SK-N-SH (cell line): ENCODE data around the gene ZNF724. TPM values are rescaled to one million over a fixed set of nuclear protein-coding genes. Genes with fewer than 3 reads are reported as not detected.

Source experiments
- CTCF ChIA-PET: fragments of 300-600, 350-600 bp; formaldehyde crosslinking; extraction: SDS; loops from one replicate; lab custom pipeline; 2021; lab: Yijun Ruan, JAX
- POLR2A ChIA-PET: fragments of 350-600 bp; sonication (Branson Sonifier 250); formaldehyde crosslinking; extraction: SDS; loops from one replicate; lab custom pipeline; 2020; ENCODE audit warnings: antibody characterized with exemption, inconsistent platforms; lab: Yijun Ruan, JAX
- DNase-seq: peaks from one replicate; pipeline ENCODE4 v3.0.0; 2012
- H2AFZ ChIP-seq: fragments of 200-600 bp; sonication (generic); 2 replicates; pipeline ENCODE4 v1.8.1; 2016; ENCODE audit warnings: antibody characterized with exemption, mild to moderate bottlenecking, low read depth
- H3F3A ChIP-seq: fragments of 200-600 bp; sonication (generic); replicated peaks from 2 replicates; pipeline ENCODE3; 2016; ENCODE audit warnings: antibody characterized with exemption, mild to moderate bottlenecking; ENCODE audit not compliant: insufficient read depth
- H3K27ac ChIP-seq, 2 experiments: fragments of 200-500 bp in 1 of 2; fragments of 200-600 bp in 1 of 2; sonication (Bioruptor generic) in 1 of 2; sonication (generic), shearing (Covaris generic) in 1 of 2; 2 replicates each; pipeline versions ENCODE4 v1.5.1 to v1.6.1; 2014 to 2016; ENCODE audit warnings: low read depth in 2 of 2, inconsistent platforms in 1 of 2, low read length in 1 of 2, mild to moderate bottlenecking in 1 of 2, mixed read lengths in 1 of 2
- H3K27me3 ChIP-seq: fragments of 200-600 bp; sonication (generic), shearing (Covaris generic); 2 replicates; pipeline ENCODE4 v1.6.1; 2016; ENCODE audit warnings: mixed run types; ENCODE audit not compliant: insufficient read depth
- H3K36me3 ChIP-seq, 2 experiments: fragments of 200-500 bp in 1 of 2; fragments of 200-600 bp in 1 of 2; sonication (Bioruptor generic) in 1 of 2; sonication (generic) in 1 of 2; replicated peaks in 1 of 2; 2 replicates each; pipeline versions ENCODE3 to v1.5.1; 2014 to 2016; ENCODE audit warnings: low read length in 1 of 2, mild to moderate bottlenecking in 1 of 2; ENCODE audit not compliant: insufficient read depth in 2 of 2, control insufficient read depth in 1 of 2
- H3K4me1 ChIP-seq, 2 experiments: fragments of 200-500 bp in 1 of 2; fragments of 200-600 bp in 1 of 2; sonication (Bioruptor generic) in 1 of 2; sonication (generic), shearing (Covaris generic) in 1 of 2; 2 replicates each; pipeline versions ENCODE4 v1.5.1 to v1.6.1; 2014 to 2016; ENCODE audit warnings: low read depth in 1 of 2, low read length in 1 of 2, mixed run types in 1 of 2; ENCODE audit not compliant: insufficient read depth in 2 of 2, control insufficient read depth in 1 of 2
- H3K4me2 ChIP-seq: fragments of 200-600 bp; sonication (generic), shearing (Covaris generic); 2 replicates; pipeline ENCODE4 v1.6.1; 2017; ENCODE audit warnings: mixed run types
- H3K4me3 ChIP-seq, 2 experiments: fragments of 200-500 bp in 1 of 2; fragments of 200-600 bp in 1 of 2; sonication (Bioruptor generic) in 1 of 2; sonication (generic), shearing (Covaris generic) in 1 of 2; 2 replicates each; pipeline versions ENCODE4 v1.5.1 to v1.8.1; 2014 to 2016; ENCODE audit warnings: low read depth in 2 of 2, inconsistent platforms in 1 of 2, low read length in 1 of 2, mild to moderate bottlenecking in 1 of 2, mixed read lengths in 1 of 2, moderate library complexity in 1 of 2
- H3K79me2 ChIP-seq: fragments of 200-600 bp; sonication (generic); 2 replicates; pipeline ENCODE4 v1.8.1; 2017; ENCODE audit warnings: mild to moderate bottlenecking; ENCODE audit not compliant: insufficient read depth
- H3K9ac ChIP-seq: fragments of 200-600 bp; sonication (generic); 2 replicates; pipeline ENCODE4 v1.6.1; 2017; ENCODE audit warnings: mixed run types
- H3K9me2 ChIP-seq: fragments of 200-600 bp; sonication (generic); 2 replicates; pipeline ENCODE4 v1.6.1; 2017; ENCODE audit warnings: mixed run types
- H3K9me3 ChIP-seq: fragments of 200-600 bp; sonication (generic); 2 replicates; pipeline ENCODE4 v1.6.1; 2017; ENCODE audit warnings: mixed run types, mild to moderate bottlenecking, moderate library complexity
- H4K20me1 ChIP-seq: fragments of 200-600 bp; sonication (generic); 2 replicates; pipeline ENCODE4 v1.6.1; 2017; ENCODE audit warnings: mild to moderate bottlenecking, mixed run types; ENCODE audit not compliant: insufficient read depth
- CHD2 ChIP-seq: fragments of 150-350 bp; IDR thresholded peaks from 2 replicates; pipeline ENCODE4 v1.6.1; 2018; ENCODE audit warnings: low read length; ENCODE audit not compliant: partially characterized antibody
- CTCF ChIP-seq: fragments of 200-600 bp; sonication (generic); IDR thresholded peaks from 2 replicates; pipeline ENCODE4 v1.6.1; 2017; ENCODE audit warnings: antibody characterized with exemption, mild to moderate bottlenecking, moderate library complexity
- ELF1 ChIP-seq: IDR thresholded peaks from 2 replicates; pipeline ENCODE4 v1.4.0; 2012
- EZH2phosphoT487 ChIP-seq: fragments of 200-600 bp; sonication (generic); IDR thresholded peaks from 2 replicates; pipeline ENCODE4 v1.6.1; 2017; ENCODE audit warnings: low read depth, mixed run types, mild to moderate bottlenecking, antibody characterized with exemption, moderate library complexity, borderline replicate concordance
- FOXJ3 ChIP-seq: sonication (generic); formaldehyde crosslinking; IDR thresholded peaks from 2 replicates; pipeline ENCODE4 v1.5.1; 2020; ENCODE audit warnings: mild to moderate bottlenecking, missing genetic modification reagents
- FOXM1 ChIP-seq: IDR thresholded peaks from 2 replicates; pipeline ENCODE4 v1.4.0; 2012; ENCODE audit warnings: low read depth, mild to moderate bottlenecking
- GATA2 ChIP-seq: sonication (generic); formaldehyde crosslinking; IDR thresholded peaks from 2 replicates; pipeline ENCODE4 v1.5.0; 2020; ENCODE audit warnings: mild to moderate bottlenecking, missing genetic modification reagents
- IRF3 ChIP-seq: fragments of 150-350 bp; IDR thresholded peaks from 2 replicates; pipeline ENCODE4 v1.6.1; 2016; ENCODE audit warnings: mild to moderate bottlenecking, low read depth, low read length
- JUND ChIP-seq: IDR thresholded peaks from 2 replicates; pipeline ENCODE4 v1.4.0; 2012
- MEF2A ChIP-seq: IDR thresholded peaks from 2 replicates; pipeline ENCODE4 v1.4.0; 2012; ENCODE audit warnings: low read depth, borderline replicate concordance
- MXI1 ChIP-seq: IDR thresholded peaks from 2 replicates; pipeline ENCODE4 v1.6.1; 2012; ENCODE audit warnings: mild to moderate bottlenecking, low read depth, low read length, improper control_type of control experiment
- NRF1 ChIP-seq: IDR thresholded peaks from 2 replicates; pipeline ENCODE4 v1.6.1; 2012; ENCODE audit warnings: low read depth, mild to moderate bottlenecking, low read length
- RAD21 ChIP-seq: IDR thresholded peaks from 2 replicates; pipeline ENCODE4 v1.6.1; 2012; ENCODE audit warnings: mild to moderate bottlenecking, low read length
- RCOR1 ChIP-seq: fragments of 150-350 bp; IDR thresholded peaks from 2 replicates; pipeline ENCODE4 v1.6.1; 2017; ENCODE audit warnings: antibody characterized with exemption, low read length
- RXRA ChIP-seq: IDR thresholded peaks from 2 replicates; pipeline ENCODE4 v1.4.0; 2012; ENCODE audit warnings: low read depth, mild to moderate bottlenecking, borderline replicate concordance
- SMC3 ChIP-seq: IDR thresholded peaks from 2 replicates; pipeline ENCODE4 v1.6.1; 2012; ENCODE audit warnings: low read depth, low read length, improper control_type of control experiment
- TAF1 ChIP-seq: IDR thresholded peaks from 2 replicates; pipeline ENCODE4 v1.6.1; 2012; ENCODE audit warnings: low read depth, mild to moderate bottlenecking, low read length, moderate library complexity, borderline replicate concordance
- TCF12 ChIP-seq: IDR thresholded peaks from 2 replicates; pipeline ENCODE4 v1.4.0; 2012
- WGBS: methylation state at CpG from one replicate; pipeline ENCODE4 v1.1.6; 2017; ENCODE audit warnings: low lambda C conversion rate; 5-methylcytosine and 5-hydroxymethylcytosine counted together
- polyA plus RNA-seq, 3 experiments: library from polyadenylated mRNA; depleted of rRNA; stranded (reverse); fragments of >200 nt; gene quantifications; 2 replicates each; pipeline ENCODE4 v1.2.3, GENCODE V29; 2012
- TF ChIP-seq, protein P1 (sequence below): fragments of 150-350 bp; IDR thresholded peaks from 2 replicates; pipeline ENCODE4 v1.6.1; 2017; ENCODE audit warnings: antibody characterized with exemption, low read length, low read depth, borderline replicate concordance

The ZNF724 gene
- polyA plus RNA-seq, 1 of the 3 experiments (the other 2 are of a cell fraction) = 0.56 TPM

GRCh38 chr19:23287620-23288019, 37.4 kb upstream of the ZNF724 start:
- POLR2A ChIA-PET = no interaction called here
- CTCF ChIA-PET = no interaction called here
- TF ChIP-seq ELF1 (no peak), RXRA (no peak), RAD21 (no peak), NRF1 (no peak)
- TF ChIP-seq, protein P1, sequence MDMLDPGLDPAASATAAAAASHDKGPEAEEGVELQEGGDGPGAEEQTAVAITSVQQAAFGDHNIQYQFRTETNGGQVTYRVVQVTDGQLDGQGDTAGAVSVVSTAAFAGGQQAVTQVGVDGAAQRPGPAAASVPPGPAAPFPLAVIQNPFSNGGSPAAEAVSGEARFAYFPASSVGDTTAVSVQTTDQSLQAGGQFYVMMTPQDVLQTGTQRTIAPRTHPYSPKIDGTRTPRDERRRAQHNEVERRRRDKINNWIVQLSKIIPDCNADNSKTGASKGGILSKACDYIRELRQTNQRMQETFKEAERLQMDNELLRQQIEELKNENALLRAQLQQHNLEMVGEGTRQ = no peak
- H3K9me3 ChIP-seq = no peaks in the 10 kb centered on the region
- no peak overlapping the region for H3K4me2 ChIP-seq
- DNase-seq = no peak
- no peak overlapping the region for H3K27ac ChIP-seq
- H2AFZ ChIP-seq = no peak overlapping the region
- no peak overlapping the region for H3K9ac ChIP-seq
- no peak overlapping the region for H3K4me3 ChIP-seq
- no peaks in the 10 kb centered on the region for H4K20me1 ChIP-seq
- 11% methylated on average over 3 of the region's 3 CpGs for WGBS
- H3F3A ChIP-seq = no peaks in the 10 kb centered on the region
- no peaks in the 10 kb centered on the region for H3K36me3 ChIP-seq
- no peaks in the 10 kb centered on the region for H3K27me3 ChIP-seq
- no peaks in the 10 kb centered on the region for H3K4me1 ChIP-seq
- no peaks in the 10 kb centered on the region for H3K9me2 ChIP-seq
- H3K79me2 ChIP-seq = no peaks in the 10 kb centered on the region

GRCh38 chr19:23286477-23286876, 36.3 kb upstream of the ZNF724 start:
- Histone ChIP-seq H3K4me1 (no peaks in the 10 kb centered on the region), H3K4me2 (no peak overlapping the region), H3K27me3 (no peaks in the 10 kb centered on the region), H3K79me2 (no peaks in the 10 kb centered on the region), H3K9me2 (no peaks in the 10 kb centered on the region), H2AFZ (no peak overlapping the region), H3K36me3 (no peaks in the 10 kb centered on the region), H3K9me3 (no peaks in the 10 kb centered on the region), H3K27ac (no peak overlapping the region), H3K4me3 (no peak overlapping the region), H3F3A (no peaks in the 10 kb centered on the region), H4K20me1 (no peaks in the 10 kb centered on the region), H3K9ac (no peak overlapping the region)
- WGBS = 1% methylated on average over 2 of the region's 2 CpGs
- ChIA-PET CTCF (no interaction called here), POLR2A (no interaction called here)
- no peak for TF ChIP-seq MEF2A
- TF ChIP-seq NRF1 = no peak
- TF ChIP-seq CTCF = peak; percentile 40; the same call in 1 of the 2 replicates
- TF ChIP-seq CHD2 = no peak
- DNase-seq = peak; percentile 26

DNA sequence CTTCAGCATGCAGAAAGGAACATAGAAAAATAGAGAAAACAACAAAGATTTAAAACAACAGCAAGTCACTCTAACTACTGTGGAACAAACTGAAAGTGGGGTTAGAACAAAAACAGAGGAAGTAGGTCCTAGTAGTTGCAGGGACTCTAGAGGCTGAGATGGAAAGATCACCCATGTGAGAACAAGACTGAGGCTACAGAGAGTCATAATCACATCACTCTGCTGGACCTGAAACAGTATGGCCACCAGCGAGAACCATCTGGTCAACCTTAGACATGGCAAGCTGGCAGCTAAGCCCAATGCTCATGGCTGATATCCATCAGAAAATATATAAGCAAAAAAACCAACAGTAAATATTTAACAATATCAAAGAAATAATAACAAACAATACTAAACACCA, 35.8 kb upstream of the ZNF724 start:
- Histone ChIP-seq H3K79me2 (no peaks in the 10 kb centered on the region), H3K9me3 (no peaks in the 10 kb centered on the region), H3K9me2 (no peaks in the 10 kb centered on the region), H3K4me1 (no peaks in the 10 kb centered on the region), H3K4me3 (no peak overlapping the region), H2AFZ (no peak overlapping the region), H3K4me2 (no peak overlapping the region), H3K27me3 (no peaks in the 10 kb centered on the region), H4K20me1 (no peaks in the 10 kb centered on the region), H3K27ac (no peak overlapping the region), H3K9ac (no peak overlapping the region), H3K36me3 (no peaks in the 10 kb centered on the region), H3F3A (no peaks in the 10 kb centered on the region)
- TF ChIP-seq MXI1 (no peak), JUND (no peak), NRF1 (no peak), TCF12 (no peak), EZH2phosphoT487 (no peak), IRF3 (no peak), FOXM1 (no peak), RCOR1 (no peak), GATA2 (no peak), FOXJ3 (no peak), RXRA (no peak), RAD21 (no peak), TAF1 (no peak), SMC3 (no peak)
- CTCF ChIA-PET = interaction anchor here (0.7 kb wide), 1 partner anchor 107 kb away, joined by 3 read pairs; no protein-coding TSS in a partner anchor
- POLR2A ChIA-PET = no interaction called here
- WGBS = 35% methylated on average over 1 of the region's 1 CpG
- DNase-seq = no peak
